DOHH2 (cell line): ENCODE measurements around the gene PNMT.

ENCODE experiments used
- H3F3A ChIP-seq: fragments of 200-600 bp; sonication (generic), shearing (Covaris generic); 2 replicates; pipeline ENCODE4 v1.6.0; 2016; ENCODE audit warnings: antibody characterized with exemption, mild to moderate bottlenecking; ENCODE audit not compliant: control insufficient read depth, insufficient read depth
- H3K27ac ChIP-seq: fragments of 200-600 bp; sonication (generic); 2 replicates; pipeline ENCODE4 v1.5.1; 2014; ENCODE audit warnings: low read depth, mild to moderate bottlenecking, low read length, moderate library complexity
- H3K27me3 ChIP-seq: fragments of 200-600 bp; sonication (generic); 2 replicates; pipeline ENCODE4 v1.6.1; 2014; ENCODE audit warnings: mild to moderate bottlenecking, low read length, mixed read lengths; ENCODE audit not compliant: control insufficient read depth
- H3K36me3 ChIP-seq: fragments of 200-600 bp; sonication (generic); 2 replicates; pipeline ENCODE4 v1.6.1; 2014; ENCODE audit warnings: mild to moderate bottlenecking, low read length, moderate library complexity, mixed read lengths; ENCODE audit not compliant: control insufficient read depth
- H3K4me1 ChIP-seq: fragments of 200-600 bp; sonication (generic); 2 replicates; pipeline ENCODE4 v1.6.1; 2014; ENCODE audit warnings: mild to moderate bottlenecking, low read length, mixed read lengths; ENCODE audit not compliant: control insufficient read depth
- H3K4me2 ChIP-seq: fragments of 200-600 bp; sonication (generic); 2 replicates; pipeline ENCODE4 v1.6.0; 2014; ENCODE audit warnings: mild to moderate bottlenecking, low read length, moderate library complexity
- H3K4me3 ChIP-seq: fragments of 200-600 bp; sonication (generic); 2 replicates; pipeline ENCODE4 v1.5.1; 2014; ENCODE audit warnings: mild to moderate bottlenecking, low read length, mixed read lengths
- H3K79me2 ChIP-seq: fragments of 200-600 bp; sonication (generic); 2 replicates; pipeline ENCODE4 v1.6.1; 2014; ENCODE audit warnings: mild to moderate bottlenecking, low read length, mixed read lengths; ENCODE audit not compliant: control insufficient read depth
- H3K9me2 ChIP-seq: fragments of 200-600 bp; sonication (generic); replicated peaks from 2 replicates; pipeline ENCODE4 v1.6.1; 2014; ENCODE audit warnings: mild to moderate bottlenecking, low read length, mixed read lengths; ENCODE audit not compliant: control insufficient read depth
- H3K9me3 ChIP-seq: fragments of 200-600 bp; sonication (generic); 2 replicates; pipeline ENCODE4 v1.6.1; 2014; ENCODE audit warnings: antibody characterized with exemption, low read length, mixed read lengths; ENCODE audit not compliant: control insufficient read depth, insufficient read depth
- H4K20me1 ChIP-seq: fragments of 200-600 bp; sonication (generic); 2 replicates; pipeline ENCODE4 v1.6.0; 2014; ENCODE audit warnings: low read depth, mild to moderate bottlenecking, antibody characterized with exemption, low read length, moderate library complexity; ENCODE audit not compliant: control insufficient read depth, insufficient read depth
- CTCF ChIP-seq: fragments of 200-600 bp; sonication (generic); IDR thresholded peaks from one replicate; pipeline ENCODE4 v1.5.1; 2014; ENCODE audit warnings: antibody characterized with exemption, mild to moderate bottlenecking, low read depth, low read length; ENCODE audit not compliant: poor library complexity, severe bottlenecking
- EZH2phosphoT487 ChIP-seq: fragments of 200-600 bp; sonication (generic); IDR thresholded peaks from 2 replicates; pipeline ENCODE4 v1.6.1; 2017; ENCODE audit warnings: borderline replicate concordance, mild to moderate bottlenecking, antibody characterized with exemption, low read length, moderate library complexity, mixed read lengths

Gene PNMT

DNA sequence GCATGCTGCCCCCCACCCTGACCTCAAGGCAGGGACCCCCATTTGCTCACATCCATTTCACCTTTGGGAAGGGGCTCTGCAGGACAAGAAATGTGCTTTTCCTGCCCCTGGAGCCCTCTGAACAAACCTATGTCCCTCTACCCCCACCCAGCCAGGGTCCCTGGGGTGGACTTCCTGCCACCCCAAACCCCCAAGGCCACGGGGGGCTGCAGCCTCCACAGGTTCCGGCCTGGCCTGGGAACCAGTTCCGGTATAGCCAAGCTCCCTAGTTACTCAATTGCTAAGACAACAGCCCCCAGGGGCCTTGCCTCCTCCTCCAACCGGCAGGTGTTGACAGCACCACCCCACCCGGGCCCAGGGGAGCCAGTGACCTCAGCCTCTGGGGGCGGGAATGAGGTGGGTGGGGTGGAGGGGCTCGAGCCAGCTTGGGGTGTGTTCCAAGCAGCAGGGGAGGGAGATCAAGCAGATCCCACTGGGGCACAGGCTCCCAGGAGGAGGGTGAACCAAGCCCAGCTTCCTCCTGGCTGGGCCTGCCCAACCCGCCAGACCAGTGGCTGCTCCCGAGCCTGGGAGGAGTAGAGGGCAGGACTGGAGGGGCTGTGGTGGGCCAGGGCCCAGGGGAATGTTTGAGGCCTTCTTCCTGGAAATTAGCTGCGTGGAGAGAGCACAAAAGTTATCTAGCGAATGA is 6.6 kb downstream of the PNMT start:
- peak overlapping the region; percentile 51 for H3K27ac ChIP-seq
- H3K27me3 ChIP-seq, result 0 out of 2 replicates have a peak, but pooled peaks cover 3% of the 10 kb centered on the region
- no peaks in the 10 kb centered on the region for H3K9me3 ChIP-seq
- H3K4me1 ChIP-seq, result peaks cover 64% of the 10 kb centered on the region
- H3K36me3 ChIP-seq, result no peaks in the 10 kb centered on the region
- no peaks in the 10 kb centered on the region for H3K79me2 ChIP-seq
- H3K4me2 ChIP-seq, result peak overlapping the region; percentile 10
- no peaks in the 10 kb centered on the region for H4K20me1 ChIP-seq
- peaks cover 2% of the 10 kb centered on the region; the same call in 1 of the 2 replicates for H3F3A ChIP-seq
- no peak overlapping the region for H3K4me3 ChIP-seq
- H3K9me2 ChIP-seq, result no peaks in the 10 kb centered on the region
- TF ChIP-seq EZH2phosphoT487, result no peak
- no peak for TF ChIP-seq CTCF

DNA sequence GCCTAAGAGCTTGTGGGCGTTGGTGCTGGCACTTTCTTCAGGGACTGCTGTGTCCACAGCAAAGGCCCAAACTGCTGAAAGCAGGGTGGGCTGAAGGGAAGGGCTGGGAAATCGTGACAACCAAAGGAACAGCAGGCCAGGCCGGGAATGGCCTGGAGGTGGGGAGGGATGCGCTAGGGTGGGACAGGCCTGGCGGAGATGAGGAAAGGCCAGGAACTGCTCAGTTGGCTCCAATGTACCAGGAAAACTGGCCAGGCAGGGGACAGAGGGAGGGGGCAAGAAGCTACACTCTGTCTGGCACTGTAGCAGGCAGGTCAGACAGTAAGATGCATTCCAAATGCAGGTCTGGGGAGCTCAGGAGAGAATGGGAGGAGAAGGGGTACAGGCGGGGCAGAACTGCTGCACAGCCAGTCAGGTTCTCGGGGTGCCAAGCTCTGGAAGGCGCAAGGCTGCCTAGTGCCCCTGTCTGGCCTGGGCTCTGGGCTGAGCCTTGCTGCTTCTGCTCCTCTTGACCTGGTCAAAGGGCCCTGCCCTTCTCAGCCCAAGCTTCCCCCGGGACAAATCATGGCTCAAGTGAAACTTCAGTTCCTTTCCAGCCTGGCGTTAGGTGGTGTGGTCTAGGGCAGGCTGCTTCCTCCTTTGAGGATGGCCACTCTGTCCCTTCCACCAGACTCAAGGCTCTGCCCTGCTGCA is 7.3 kb downstream of the PNMT start:
- TF ChIP-seq CTCF, result no peak
- no peak for TF ChIP-seq EZH2phosphoT487
- 0 out of 2 replicates have a peak, but pooled peaks cover 3% of the 10 kb centered on the region for H3K27me3 ChIP-seq
- H3K27ac ChIP-seq, result peak overlapping the region; percentile 51
- peaks cover 71% of the 10 kb centered on the region for H3K4me1 ChIP-seq
- H3K4me2 ChIP-seq, result peak overlapping the region; percentile 46
- peaks cover 2% of the 10 kb centered on the region; the same call in 1 of the 2 replicates for H3F3A ChIP-seq
- H3K9me3 ChIP-seq, result no peaks in the 10 kb centered on the region
- no peak overlapping the region for H3K4me3 ChIP-seq
- H3K9me2 ChIP-seq, result no peaks in the 10 kb centered on the region
- no peaks in the 10 kb centered on the region for H3K79me2 ChIP-seq
- no peaks in the 10 kb centered on the region for H4K20me1 ChIP-seq
- H3K36me3 ChIP-seq, result no peaks in the 10 kb centered on the region

DNA sequence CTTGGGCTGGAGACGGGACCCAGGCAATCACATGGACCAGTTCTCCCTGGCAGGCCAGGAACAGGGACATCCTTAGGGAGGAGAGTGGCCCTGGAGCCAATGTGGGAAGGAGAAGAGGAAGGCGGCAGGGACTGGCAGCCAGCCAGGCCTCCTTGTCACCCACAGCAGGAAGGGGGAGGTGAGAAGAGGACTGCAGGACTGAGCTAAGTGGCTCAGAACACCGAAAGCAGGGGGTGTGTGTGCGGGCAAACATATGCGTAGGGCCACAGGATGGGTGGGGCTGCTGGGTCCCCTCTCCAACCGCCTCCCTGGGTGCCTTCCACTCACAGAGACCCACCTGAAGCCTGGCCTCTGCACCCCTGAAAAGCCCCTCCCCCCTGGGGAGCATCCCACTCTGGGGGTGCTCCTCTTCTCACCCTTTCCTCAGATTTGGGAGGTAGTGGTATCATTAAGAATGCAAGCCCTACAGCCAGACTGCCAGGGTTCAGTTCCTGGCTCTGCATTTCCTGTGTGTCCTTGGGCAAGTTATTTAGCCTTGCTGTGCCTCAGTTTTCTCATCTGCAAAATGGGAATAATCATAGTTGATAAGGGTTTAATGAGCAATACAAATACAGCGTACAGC is 8.1 kb downstream of the PNMT start:
- Histone ChIP-seq H3K27ac (peak overlapping the region; percentile 51), H3F3A (peaks cover 2% of the 10 kb centered on the region; the same call in 1 of the 2 replicates), H4K20me1 (no peaks in the 10 kb centered on the region), H3K4me2 (peak overlapping the region; percentile 46), H3K27me3 (0 out of 2 replicates have a peak, but pooled peaks cover 3% of the 10 kb centered on the region), H3K4me1 (peaks cover 74% of the 10 kb centered on the region), H3K4me3 (no peak overlapping the region), H3K9me2 (no peaks in the 10 kb centered on the region), H3K36me3 (no peaks in the 10 kb centered on the region), H3K79me2 (no peaks in the 10 kb centered on the region), H3K9me3 (no peaks in the 10 kb centered on the region)
- TF ChIP-seq CTCF, result no peak
- TF ChIP-seq EZH2phosphoT487, result no peak
